GM19328 (cell line): ENCODE measurements around the gene STK32A.

Experiments used
- ATAC-seq: cut with Tn5 transposase; IDR thresholded peaks from one replicate; pipeline ENCODE4 v1.9.1; 2021; ENCODE audit warnings: mild to moderate bottlenecking, moderate library complexity; ENCODE audit not compliant: unreplicated experiment

The STK32A gene

DNA sequence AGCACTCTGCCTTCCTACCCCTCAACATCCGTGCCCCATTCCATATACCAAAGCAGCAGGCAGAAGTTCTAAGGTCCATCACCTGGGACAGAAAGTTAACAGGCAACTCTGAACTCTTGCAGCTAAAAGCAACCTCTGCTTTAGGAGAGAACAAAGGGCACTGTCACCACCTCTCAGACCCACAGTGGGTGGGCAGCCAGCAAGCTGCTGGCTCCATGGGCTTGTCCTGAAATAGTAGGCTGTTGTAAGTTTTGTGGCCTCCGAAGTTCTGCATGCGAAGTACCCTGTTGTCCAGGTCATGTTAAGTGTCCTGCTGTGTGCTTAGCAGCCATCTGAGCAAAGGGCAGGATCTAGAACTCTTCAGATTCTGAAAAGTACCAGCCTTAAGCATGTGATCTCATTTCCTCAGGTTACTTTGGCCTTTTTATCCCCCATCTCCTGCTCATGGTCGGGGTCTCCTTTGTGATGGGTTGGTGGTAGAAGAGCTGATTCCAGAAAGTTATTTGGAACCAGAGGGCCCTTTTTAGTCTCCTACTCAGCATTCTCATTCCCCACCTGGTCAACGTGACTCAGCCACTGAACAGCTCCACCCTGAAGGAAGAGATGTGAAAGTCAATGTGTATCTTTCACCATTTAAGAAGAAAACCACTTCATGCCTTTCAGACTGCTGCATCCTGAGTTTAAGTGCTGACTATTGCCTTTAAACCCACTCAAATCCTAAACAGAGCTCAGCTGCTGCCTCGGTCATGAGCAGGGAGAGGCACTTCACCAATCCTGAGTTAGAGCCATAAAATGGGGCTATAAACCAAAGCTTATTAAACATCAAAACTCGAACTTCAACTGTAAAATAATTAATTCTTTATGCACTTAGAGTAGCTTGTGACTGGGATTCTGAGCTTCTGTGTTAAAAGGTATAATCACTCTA is 153.6 kb downstream of the STK32A start:
- no peak for ATAC-seq

DNA sequence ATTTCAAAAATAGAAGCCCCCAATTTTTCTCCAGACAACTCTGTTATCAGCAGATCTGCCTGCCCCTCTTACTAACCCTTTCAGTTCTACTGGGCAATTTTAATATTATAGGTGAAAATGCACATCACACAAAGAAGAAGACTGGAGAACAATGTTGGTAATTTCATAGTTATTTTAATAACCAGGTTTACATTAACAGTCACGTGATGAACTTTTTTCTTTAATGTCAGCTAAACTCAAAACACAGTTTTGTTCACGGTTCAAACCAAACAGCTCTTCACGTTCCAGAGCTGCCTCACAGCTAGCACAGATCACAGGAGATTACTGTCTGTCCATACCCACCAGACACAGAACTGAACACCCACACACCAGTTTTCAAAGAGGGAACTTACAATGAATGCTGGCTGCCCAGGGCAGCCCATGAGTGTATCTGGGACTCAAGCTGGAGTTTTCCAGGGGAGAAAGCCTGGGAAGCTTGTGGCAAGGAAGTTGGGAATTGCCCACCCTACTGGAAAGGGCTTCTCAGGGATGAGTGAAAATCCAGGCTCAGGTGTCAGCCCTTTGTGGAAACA is 155.9 kb downstream of the STK32A start:
- no peak for ATAC-seq

DNA sequence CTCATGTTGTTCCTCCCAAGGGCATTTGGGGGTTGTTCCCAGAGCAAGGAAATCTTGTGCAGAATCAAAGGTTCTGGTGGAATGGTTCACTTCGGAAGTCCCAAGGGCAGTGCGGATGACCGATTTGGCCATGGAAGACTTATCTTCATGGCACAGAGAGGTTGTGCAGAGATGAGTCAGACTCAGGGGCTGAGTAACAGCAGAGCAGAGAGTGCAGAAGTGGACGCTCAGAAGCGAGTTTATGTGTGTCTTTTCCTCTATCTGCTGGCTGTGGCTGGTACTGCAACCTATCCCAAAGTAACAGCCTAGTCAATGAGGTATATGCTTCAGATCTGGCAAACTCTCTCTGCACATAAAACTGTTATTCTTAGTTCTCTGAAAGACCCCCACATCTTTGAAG is 157.0 kb downstream of the STK32A start:
- ATAC-seq, result peak; percentile 86

DNA sequence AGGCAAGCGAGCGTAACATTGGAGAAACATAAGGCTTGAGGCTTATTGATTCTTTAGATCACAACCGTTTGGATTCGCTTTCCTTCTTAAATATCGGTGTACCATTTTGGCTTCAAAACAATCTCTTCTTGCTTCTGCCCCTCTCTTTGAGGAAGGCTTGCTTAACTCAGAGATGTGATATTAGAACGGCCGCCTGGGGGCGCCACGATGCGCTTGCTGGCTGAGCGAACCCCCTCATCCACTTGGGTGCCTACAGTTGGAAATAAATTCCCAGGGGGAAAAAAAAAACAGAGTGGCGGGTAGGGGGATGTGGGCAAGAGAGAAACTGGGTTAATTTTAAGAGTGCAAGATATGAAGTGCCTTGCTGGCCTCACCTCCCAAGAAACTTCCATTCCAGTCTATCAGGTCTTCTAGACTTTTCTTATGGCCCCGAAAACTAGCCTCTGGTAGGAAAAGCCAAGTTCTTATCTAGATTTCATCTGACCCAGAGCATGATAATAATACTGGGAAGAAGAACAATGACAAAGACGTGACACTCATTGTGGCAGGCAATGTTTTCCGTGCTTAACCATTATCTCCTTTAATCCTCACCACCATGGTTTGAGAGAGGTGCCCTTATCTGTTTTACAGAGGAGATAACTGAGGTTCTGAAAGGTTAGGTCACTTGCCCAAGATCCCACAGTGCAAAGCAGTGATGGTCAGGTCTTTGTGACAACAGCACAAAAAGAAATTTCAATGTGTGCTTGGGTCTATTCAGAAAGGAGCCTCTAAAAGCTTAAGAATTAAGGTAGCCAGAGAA is 159.2 kb downstream of the STK32A start:
- ATAC-seq, result no peak

DNA sequence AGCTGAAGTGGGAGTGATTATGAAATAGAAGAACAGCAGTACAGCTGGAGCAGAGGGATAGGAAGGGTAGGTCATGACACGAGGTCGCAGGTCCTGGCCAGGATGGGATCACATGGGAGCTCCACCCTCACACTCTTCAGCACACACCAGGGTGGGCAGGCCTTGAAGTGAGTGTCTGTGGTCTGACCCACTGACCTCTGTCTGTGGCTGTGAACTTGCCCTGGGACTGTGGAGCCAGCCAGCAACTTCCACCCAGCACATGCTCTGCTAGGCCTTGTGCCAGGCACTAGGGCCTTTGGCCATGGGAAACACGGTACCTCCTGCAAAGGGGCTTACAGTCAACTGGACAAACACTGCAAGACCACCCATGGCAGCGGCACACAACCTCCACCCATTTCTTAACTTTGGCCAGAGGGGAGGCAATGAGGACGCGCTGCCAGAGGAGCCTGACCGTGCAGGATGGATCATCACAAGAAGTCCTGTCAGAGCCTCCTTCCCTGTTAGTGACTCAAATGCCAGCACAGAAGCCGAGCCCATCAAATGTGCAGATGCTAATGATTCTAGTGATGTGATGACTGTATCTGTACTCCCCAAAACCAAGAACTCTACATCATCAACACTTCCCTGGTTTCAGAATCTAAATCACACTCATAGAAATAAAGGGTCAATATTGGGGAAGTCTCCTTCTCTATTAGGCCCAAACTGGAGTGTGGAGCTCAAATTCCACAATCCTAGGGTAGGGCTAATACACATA is 161.4 kb downstream of the STK32A start:
- ATAC-seq, result no peak

DNA sequence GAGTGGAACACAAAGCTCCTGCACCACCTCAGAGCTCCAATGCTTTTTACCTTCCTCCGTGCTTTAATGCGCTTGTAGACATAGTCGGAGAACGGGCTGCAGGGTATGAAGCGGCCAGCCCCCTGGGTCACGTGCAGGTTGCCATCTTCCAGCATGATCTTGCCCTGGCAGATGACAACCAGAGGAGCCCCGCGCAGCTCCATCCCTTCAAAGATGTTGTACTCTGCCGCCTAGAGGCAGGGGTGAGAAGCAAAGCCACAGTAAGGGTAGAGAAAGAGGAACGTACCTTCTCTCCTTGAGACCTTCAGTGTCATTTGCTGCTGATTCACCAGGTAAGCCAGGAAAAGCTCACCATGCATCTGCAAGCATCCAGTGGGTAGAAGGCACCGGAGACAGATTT is 162.8 kb downstream of the STK32A start:
- no peak for ATAC-seq

DNA sequence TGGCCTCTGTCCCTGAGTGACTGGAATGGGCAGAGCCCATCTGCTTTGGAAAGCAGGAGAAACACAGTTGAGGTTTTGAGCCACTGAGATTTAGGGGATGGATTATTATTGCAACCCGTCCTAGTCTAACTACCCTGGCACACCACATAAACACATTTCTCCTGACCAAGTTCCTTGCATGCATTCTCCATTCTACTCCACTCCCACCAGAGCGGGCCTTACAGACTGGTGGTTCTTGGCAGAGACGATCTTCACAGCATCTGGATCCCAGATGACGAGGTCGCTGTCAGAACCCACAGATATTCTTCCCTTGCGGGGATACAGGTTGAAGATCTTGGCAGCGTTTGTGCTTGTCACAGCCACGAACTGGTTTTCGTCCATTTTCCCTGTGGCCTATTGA is 164.0 kb downstream of the STK32A start:
- ATAC-seq, result no peak

DNA sequence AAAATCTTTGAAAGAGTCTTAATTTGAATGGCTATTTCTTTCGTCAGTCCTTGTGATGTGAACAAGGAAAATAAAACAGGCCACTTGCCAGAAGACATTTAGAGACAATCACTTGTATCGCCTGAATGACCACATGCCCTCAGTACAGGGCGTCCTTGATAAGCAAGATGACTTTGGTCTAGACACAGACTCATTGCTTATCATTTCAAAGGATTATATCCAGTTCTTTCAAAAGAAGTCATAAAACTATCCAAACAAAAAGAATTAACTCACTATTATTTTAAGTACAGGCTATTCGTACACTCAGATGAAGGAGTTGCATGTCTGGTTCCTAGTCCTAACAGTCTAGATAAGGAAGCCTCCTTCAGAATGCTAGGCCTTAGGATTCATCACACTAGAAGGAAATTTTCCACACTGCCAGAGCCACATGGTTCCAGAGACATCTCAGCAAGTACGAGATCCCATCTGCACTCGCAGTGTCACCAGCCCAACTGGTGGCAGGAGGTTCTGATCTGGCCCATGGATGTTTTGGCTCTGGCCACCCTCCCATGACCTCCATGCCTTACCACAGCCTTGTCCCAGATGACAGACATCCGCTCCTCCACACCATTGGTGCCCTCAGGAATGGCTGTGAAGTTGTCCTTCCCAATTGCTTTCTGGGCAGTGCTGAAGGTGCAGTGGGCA is 165.4 kb downstream of the STK32A start:
- ATAC-seq, result no peak

DNA sequence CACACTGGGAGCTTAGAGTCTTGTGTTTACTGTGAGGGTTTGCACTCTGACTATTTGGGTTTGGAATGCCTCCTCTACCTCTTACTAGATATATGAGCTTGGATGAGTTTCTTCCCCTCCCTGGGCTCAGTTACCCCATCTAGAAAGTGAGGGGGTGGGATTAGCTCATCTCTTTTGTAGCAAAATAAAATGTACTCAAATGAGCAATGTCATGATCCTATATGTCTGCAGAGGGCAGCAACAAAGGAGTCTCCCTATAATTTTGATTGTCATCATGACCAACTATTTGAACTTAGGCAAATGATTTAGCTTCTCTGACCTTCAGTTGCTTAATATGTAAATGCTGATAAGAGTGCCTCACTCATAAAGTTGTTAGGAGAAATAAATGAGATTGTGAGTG is 166.1 kb downstream of the STK32A start:
- no peak for ATAC-seq

DNA sequence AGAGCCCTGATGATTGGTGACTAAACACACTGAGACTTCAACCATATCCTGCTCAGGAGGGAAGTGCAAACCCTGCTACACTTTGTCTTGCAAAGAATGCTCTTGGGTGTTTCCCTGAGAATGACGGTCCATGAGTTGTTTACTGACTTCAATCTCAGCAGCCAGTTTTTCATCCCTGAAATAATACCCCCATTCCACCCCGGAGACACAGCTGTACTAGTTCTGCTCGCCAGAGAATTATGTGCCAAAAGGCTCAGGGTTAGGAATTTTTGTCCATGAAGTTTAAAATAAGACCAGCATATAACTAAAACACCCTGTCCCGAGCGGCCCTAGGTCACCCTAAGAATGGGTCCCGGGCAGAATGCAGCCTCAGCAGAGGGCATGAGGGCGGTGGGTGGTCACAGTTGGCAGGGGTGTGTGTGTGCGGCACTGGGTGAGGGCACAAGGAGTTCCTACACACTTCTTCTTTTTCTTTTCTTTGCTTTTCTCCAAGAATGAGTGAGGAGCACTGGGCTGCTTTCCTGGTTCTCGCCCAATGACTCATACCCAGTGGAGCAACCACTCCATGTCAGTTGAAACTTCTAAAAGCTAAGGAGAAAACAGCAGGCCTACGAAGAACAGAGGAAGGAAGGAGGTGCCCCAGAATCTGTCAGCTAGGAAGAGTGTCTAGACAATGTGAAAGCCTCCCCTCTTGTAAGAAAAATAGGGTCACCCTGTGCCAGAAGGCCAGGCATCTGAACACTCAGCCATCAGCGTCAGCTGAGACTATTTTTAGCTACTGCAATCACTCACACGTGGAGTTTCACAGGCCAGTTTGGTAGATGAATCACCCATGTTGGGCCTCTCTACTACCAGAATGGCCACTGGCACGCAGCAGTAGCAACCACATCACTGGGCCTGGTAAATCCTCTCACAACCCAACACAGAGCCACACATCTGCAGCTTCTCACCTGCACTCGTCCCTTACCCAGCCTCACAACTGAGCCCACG is 169.1 kb downstream of the STK32A start:
- peak; percentile 90 for ATAC-seq

DNA sequence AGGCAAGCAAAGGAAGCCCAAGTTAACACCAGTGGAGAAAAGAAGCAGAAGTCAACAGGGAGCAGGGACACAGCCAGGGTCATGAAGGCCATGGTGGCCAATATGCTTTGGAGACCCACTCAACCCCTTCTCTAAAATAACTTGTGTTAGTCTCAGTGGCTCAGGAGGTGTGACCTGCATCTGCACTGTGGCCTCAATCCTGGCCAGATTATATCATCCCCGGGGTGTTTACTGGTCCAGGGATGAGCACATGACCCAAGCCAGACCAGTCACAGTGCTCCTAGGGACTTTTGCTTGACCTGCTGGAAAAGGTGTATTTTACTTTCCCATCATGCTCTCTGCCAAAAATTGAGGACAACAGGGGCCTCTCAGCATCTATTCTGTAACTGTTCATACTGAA is 169.9 kb downstream of the STK32A start:
- peak; percentile 7 for ATAC-seq

DNA sequence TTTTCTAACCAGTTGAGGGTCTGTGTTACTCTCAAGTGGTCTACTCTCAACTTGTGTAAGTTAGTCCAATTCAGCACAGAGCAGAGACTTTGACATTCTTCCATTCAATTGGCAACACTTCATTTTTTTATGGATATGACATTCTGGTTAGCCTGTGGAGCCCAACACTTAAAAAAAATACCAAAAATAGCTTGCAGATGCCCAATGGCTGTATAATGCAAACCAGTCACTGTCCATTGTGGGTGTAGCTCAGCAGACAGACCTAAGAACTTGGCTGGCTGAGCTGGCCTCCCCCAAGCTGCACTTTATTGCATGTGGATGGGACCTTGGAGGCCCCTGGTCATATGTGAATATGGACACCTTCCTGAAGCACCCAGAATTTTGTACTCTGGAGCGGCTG is 171.8 kb downstream of the STK32A start:
- ATAC-seq, result no peak

DNA sequence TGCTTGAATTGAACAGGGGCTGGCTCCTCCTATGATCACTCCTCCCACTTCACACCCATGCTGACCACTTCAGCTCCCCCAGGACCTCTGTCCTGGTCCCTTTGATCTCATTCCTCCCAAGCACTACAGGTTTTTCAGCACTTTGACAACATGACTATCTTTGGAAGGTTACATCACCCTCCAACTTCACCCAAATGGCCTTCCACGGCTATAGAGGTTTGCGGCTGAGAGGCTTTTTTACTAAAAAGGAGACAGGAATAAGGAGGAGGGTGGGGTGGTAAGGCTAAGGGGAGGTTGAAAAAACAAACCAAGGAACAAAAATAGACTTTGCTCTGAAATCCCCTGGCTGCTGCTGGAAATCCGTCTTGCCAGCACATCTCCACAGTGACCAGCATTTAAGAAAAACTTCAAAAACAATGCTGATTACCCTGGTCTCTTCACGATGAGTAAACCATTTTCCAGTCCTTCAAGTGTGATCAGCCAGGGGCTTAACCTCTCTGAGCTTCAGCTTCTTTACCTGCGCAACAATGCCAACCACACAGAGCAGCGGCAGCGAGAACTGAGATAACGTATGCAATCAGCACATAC is 172.4 kb downstream of the STK32A start:
- ATAC-seq, result no peak

DNA sequence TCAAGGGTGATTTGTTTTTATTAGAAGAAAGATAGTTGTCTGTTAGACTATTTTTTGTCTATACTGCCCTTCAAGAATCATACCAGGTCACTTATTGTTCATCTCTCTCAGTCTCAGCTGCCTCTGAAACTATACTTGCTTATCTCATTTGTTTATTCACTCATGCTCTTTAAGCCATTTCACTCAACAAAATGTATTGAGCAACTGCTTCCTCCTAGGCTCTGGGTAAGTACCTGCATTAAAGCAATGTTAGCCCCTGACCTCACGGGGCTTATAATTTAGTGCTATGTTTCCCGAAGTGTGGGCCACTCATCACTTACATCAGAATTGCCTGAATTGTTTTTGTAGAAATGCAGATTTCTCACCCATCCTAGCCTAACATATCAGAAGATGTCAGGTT is 174.2 kb downstream of the STK32A start:
- ATAC-seq, result no peak

DNA sequence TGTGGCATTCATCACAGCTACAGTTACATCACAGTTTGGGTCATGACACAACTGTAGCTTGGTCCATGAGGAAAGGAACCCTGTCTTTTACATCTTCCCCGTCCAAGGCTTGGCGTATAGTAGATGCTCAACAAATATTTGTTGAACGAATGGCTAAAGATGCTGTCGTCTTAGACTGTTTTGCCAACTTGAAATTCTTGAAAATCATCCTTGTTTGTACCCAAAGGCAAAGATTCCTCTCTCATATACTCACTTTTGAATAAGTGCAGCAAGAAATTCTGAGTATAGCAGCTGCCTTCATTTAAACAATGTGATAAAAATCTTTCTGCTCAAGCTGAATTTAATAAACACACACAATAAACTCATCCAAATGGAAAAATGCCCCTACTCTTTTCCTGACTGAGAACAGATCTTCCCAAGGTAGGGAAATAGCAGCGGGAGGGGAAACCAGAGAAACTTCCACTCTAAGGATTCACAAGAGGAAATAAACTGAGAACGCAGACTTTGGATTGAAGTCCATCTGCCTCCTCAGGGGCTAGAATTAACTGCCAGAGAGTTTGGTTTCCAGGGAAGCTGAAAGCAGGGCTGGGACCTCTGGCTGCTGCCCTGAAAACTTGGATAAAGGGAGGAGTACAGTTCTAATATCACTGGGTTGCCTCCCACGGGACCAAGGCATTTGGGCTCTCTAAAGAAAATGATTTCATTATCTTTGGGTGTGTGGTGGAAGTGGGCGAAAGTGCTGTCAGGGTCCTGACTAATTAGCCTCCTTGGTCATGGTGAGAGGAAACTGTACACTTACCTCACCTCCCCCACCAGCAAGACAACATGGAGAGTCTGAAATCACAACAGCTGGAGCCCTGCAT is 175.9 kb downstream of the STK32A start:
- no peak for ATAC-seq

DNA sequence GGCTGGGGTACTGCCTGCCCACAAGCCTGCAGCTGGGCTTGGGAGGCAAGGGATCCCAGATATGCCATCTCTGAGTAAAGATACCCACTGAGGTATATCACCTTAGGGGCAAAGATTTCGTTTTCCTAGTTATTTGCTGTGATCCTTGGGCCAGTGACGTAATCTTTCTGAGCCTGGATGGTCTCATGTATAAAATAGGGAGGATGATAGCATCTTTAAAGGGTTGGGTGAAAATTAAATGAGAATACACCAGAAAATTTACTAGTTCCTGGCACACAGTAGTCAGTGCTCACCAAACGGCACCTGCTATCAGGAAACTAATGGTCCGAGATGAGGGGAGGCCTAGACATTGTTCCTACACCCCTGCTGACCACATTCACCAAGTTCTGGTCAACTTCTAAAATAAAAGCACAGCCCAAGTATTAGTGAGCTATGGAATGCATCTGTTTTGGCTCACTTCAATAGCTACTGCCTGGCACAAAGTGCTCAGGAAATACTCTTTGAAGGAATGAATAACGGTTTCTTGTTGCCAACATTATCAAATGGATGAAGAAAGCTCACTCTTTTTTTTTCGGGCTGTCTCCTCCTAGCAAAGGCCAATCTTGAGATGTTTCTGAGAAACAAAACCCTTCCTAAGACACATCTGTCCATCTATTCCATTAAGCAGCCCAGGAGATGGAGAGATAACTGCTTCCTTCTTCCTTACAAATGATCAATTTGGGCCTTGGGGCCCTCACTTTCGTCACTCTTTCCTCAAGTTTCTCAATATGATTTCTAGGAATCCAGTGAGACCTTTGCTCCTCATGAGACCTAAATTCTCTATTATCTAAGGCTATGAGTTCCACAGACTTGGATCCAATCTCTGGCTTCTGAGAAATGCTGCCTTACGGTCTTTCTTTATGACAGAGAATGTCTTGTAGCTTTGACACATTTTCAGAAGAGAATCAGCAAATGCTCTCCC is 176.8 kb downstream of the STK32A start:
- no peak for ATAC-seq

DNA sequence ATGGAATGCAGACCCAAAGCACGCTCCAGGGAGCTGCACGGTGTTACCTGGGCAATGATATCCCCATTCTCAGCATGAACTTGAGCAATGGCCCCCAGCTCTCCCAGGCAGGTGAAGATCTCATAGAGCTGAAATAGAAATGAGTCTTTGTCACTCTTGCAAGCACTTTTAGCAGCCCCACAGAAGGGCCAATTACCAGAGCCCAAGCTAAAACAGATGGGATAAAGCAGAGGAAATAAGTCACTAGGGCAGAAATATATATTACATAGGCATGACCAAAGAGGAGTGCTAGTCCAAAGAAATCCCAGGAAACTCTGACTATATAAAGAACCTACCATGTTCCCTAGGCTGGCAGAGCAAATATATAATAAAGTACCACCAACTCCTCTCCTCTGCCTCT is 177.7 kb downstream of the STK32A start:
- no peak for ATAC-seq
